ENCODE measurements around the gene SCAPER.
"Not testable (repeated sequence)": the region's sequence is repeated elsewhere in the genome, so short reads cannot be mapped to it uniquely, and the experiment has no call there.

The SCAPER gene

GRCh38 chr15:76823303-76823702 is 81.8 kb downstream of the SCAPER start:
- H3K9ac ChIP-seq (ENCODE audit: low read length), result no peak overlapping the region
- H3K36me3 ChIP-seq (ENCODE audit: control insufficient read depth, insufficient read depth, low read length), result no peaks in the 10 kb centered on the region
- no peak overlapping the region for H2BK120ac ChIP-seq (ENCODE audit: low read depth, low read length)
- H3K18ac ChIP-seq (ENCODE audit: low read length), result no peak overlapping the region
- H3K27me3 ChIP-seq (ENCODE audit: insufficient read depth, low read length, poor library complexity), result no peaks in the 10 kb centered on the region
- H2BK15ac ChIP-seq (replicated peaks; ENCODE audit: low read depth), result no peak overlapping the region
- no peak overlapping the region for H3K27ac ChIP-seq (ENCODE audit: low read depth, low read length)
- H3K4ac ChIP-seq (ENCODE audit: low read depth, low read length), result no peak overlapping the region
- no peak overlapping the region for H3K23ac ChIP-seq (ENCODE audit: low read length)
- no peak overlapping the region for H2BK5ac ChIP-seq (ENCODE audit: low read length)
- no peaks in the 10 kb centered on the region for H3K79me1 ChIP-seq (ENCODE audit: low read length)
- H3K4me3 ChIP-seq (ENCODE audit: low read length), result no peak overlapping the region
- WGBS (ENCODE audit: extremely low coverage, insufficient coverage, low lambda C conversion rate), result no CpG with 5 or more reads among the region's 2 CpGs
- H3K56ac ChIP-seq (ENCODE audit: low read length), result no peak overlapping the region
- no peak overlapping the region for H4K5ac ChIP-seq (ENCODE audit: low read length)
- H2AK5ac ChIP-seq (ENCODE audit: low read length), result no peak overlapping the region
- no peaks in the 10 kb centered on the region for H3K79me2 ChIP-seq (ENCODE audit: control insufficient read depth, insufficient read depth, low read length)
- H3K4me2 ChIP-seq (ENCODE audit: low read length), result no peak overlapping the region
- H3K4me1 ChIP-seq (ENCODE audit: control insufficient read depth, low read depth, low read length), result no peaks in the 10 kb centered on the region
- H4K8ac ChIP-seq (ENCODE audit: low read depth, low read length), result no peak overlapping the region
- DNase-seq, result no peak

- not testable (repeated sequence) for H3K4me2 ChIP-seq (ENCODE audit: low read length); H2BK15ac ChIP-seq (replicated peaks; ENCODE audit: low read depth)
- WGBS (ENCODE audit: extremely low coverage, insufficient coverage, low lambda C conversion rate), result no CpG with 5 or more reads among the region's 9 CpGs
Observed at GRCh38 chr15:76818926-76819325, 86.2 kb downstream of the SCAPER start.

GRCh38 chr15:76815421-76815820 is 89.7 kb downstream of the SCAPER start:
- Histone ChIP-seq H3K4me2 (ENCODE audit: low read length) (no peak overlapping the region), H3K79me2 (ENCODE audit: control insufficient read depth, insufficient read depth, low read length) (no peaks in the 10 kb centered on the region), H3K56ac (ENCODE audit: low read length) (no peak overlapping the region), H3K4ac (ENCODE audit: low read depth, low read length) (no peak overlapping the region), H3K36me3 (ENCODE audit: control insufficient read depth, insufficient read depth, low read length) (no peaks in the 10 kb centered on the region), H2BK15ac (replicated peaks; ENCODE audit: low read depth) (no peak overlapping the region), H3K79me1 (ENCODE audit: low read length) (no peaks in the 10 kb centered on the region), H3K18ac (ENCODE audit: low read length) (no peak overlapping the region), H2AK5ac (ENCODE audit: low read length) (no peak overlapping the region), H3K27me3 (ENCODE audit: insufficient read depth, low read length, poor library complexity) (no peaks in the 10 kb centered on the region), H3K4me3 (ENCODE audit: low read length) (no peak overlapping the region), H2BK120ac (ENCODE audit: low read depth, low read length) (no peak overlapping the region), H2BK5ac (ENCODE audit: low read length) (no peak overlapping the region), H3K23ac (ENCODE audit: low read length) (no peak overlapping the region), H3K27ac (ENCODE audit: low read depth, low read length) (no peak overlapping the region), H3K9ac (ENCODE audit: low read length) (no peak overlapping the region), H3K4me1 (ENCODE audit: control insufficient read depth, low read depth, low read length) (no peaks in the 10 kb centered on the region), H4K5ac (ENCODE audit: low read length) (no peak overlapping the region), H4K8ac (ENCODE audit: low read depth, low read length) (no peak overlapping the region)
- no peak for DNase-seq
- WGBS (ENCODE audit: extremely low coverage, insufficient coverage, low lambda C conversion rate), result no CpG with 5 or more reads among the region's 5 CpGs

More at GRCh38 chr15:76818926-76819325, 86.2 kb downstream of the SCAPER start:
- H2BK120ac ChIP-seq (ENCODE audit: low read depth, low read length); H3K23ac ChIP-seq (ENCODE audit: low read length); H4K8ac ChIP-seq (ENCODE audit: low read depth, low read length); H3K4me3 ChIP-seq (ENCODE audit: low read length); H3K9ac ChIP-seq (ENCODE audit: low read length); H2BK5ac ChIP-seq (ENCODE audit: low read length); H2AK5ac ChIP-seq (ENCODE audit: low read length); H3K27me3 ChIP-seq (ENCODE audit: insufficient read depth, low read length, poor library complexity); H3K4ac ChIP-seq (ENCODE audit: low read depth, low read length); H3K4me1 ChIP-seq (ENCODE audit: control insufficient read depth, low read depth, low read length); DNase-seq; H3K36me3 ChIP-seq (ENCODE audit: control insufficient read depth, insufficient read depth, low read length); H3K18ac ChIP-seq (ENCODE audit: low read length); H4K5ac ChIP-seq (ENCODE audit: low read length); H3K79me2 ChIP-seq (ENCODE audit: control insufficient read depth, insufficient read depth, low read length); H3K79me1 ChIP-seq (ENCODE audit: low read length); H3K27ac ChIP-seq (ENCODE audit: low read depth, low read length); H3K56ac ChIP-seq (ENCODE audit: low read length): not testable (repeated sequence)

GRCh38 chr15:76812381-76812780 is 92.8 kb downstream of the SCAPER start:
- no peak overlapping the region for H4K5ac ChIP-seq (ENCODE audit: low read length)
- no peaks in the 10 kb centered on the region for H3K79me2 ChIP-seq (ENCODE audit: control insufficient read depth, insufficient read depth, low read length)
- H3K18ac ChIP-seq (ENCODE audit: low read length), result no peak overlapping the region
- no peak overlapping the region for H3K4me2 ChIP-seq (ENCODE audit: low read length)
- no peak overlapping the region for H2BK5ac ChIP-seq (ENCODE audit: low read length)
- DNase-seq, result no peak
- H3K4me1 ChIP-seq (ENCODE audit: control insufficient read depth, low read depth, low read length), result no peaks in the 10 kb centered on the region
- no peak overlapping the region for H3K9ac ChIP-seq (ENCODE audit: low read length)
- H3K23ac ChIP-seq (ENCODE audit: low read length), result no peak overlapping the region
- no peak overlapping the region for H2BK120ac ChIP-seq (ENCODE audit: low read depth, low read length)
- H2AK5ac ChIP-seq (ENCODE audit: low read length), result no peak overlapping the region
- H3K79me1 ChIP-seq (ENCODE audit: low read length), result no peaks in the 10 kb centered on the region
- H3K27ac ChIP-seq (ENCODE audit: low read depth, low read length), result no peak overlapping the region
- no peaks in the 10 kb centered on the region for H3K27me3 ChIP-seq (ENCODE audit: insufficient read depth, low read length, poor library complexity)
- no peaks in the 10 kb centered on the region for H3K36me3 ChIP-seq (ENCODE audit: control insufficient read depth, insufficient read depth, low read length)
- no peak overlapping the region for H3K56ac ChIP-seq (ENCODE audit: low read length)
- no peak overlapping the region for H3K4ac ChIP-seq (ENCODE audit: low read depth, low read length)
- H4K8ac ChIP-seq (ENCODE audit: low read depth, low read length), result no peak overlapping the region
- WGBS (ENCODE audit: extremely low coverage, insufficient coverage, low lambda C conversion rate), result no CpG with 5 or more reads among the region's 4 CpGs
- H3K4me3 ChIP-seq (ENCODE audit: low read length), result no peak overlapping the region
- no peak overlapping the region for H2BK15ac ChIP-seq (replicated peaks; ENCODE audit: low read depth)

- H3K27me3 ChIP-seq (ENCODE audit: insufficient read depth, low read length, poor library complexity), result no peaks in the 10 kb centered on the region
- no peak for DNase-seq
- no peaks in the 10 kb centered on the region for H3K79me1 ChIP-seq (ENCODE audit: low read length)
- no peak overlapping the region for H3K27ac ChIP-seq (ENCODE audit: low read depth, low read length)
- H4K8ac ChIP-seq (ENCODE audit: low read depth, low read length), result no peak overlapping the region
- H3K9ac ChIP-seq (ENCODE audit: low read length), result no peak overlapping the region
- no peak overlapping the region for H3K4me2 ChIP-seq (ENCODE audit: low read length)
- no peak overlapping the region for H2BK5ac ChIP-seq (ENCODE audit: low read length)
- no peak overlapping the region for H3K18ac ChIP-seq (ENCODE audit: low read length)
- no peak overlapping the region for H3K23ac ChIP-seq (ENCODE audit: low read length)
- no peak overlapping the region for H2BK120ac ChIP-seq (ENCODE audit: low read depth, low read length)
- H3K56ac ChIP-seq (ENCODE audit: low read length), result no peak overlapping the region
- H2AK5ac ChIP-seq (ENCODE audit: low read length), result no peak overlapping the region
- no peak overlapping the region for H3K4ac ChIP-seq (ENCODE audit: low read depth, low read length)
- H4K5ac ChIP-seq (ENCODE audit: low read length), result no peak overlapping the region
- no CpG with 5 or more reads among the region's 3 CpGs for WGBS (ENCODE audit: extremely low coverage, insufficient coverage, low lambda C conversion rate)
- H3K79me2 ChIP-seq (ENCODE audit: control insufficient read depth, insufficient read depth, low read length), result no peaks in the 10 kb centered on the region
- no peaks in the 10 kb centered on the region for H3K4me1 ChIP-seq (ENCODE audit: control insufficient read depth, low read depth, low read length)
- no peak overlapping the region for H2BK15ac ChIP-seq (replicated peaks; ENCODE audit: low read depth)
- no peaks in the 10 kb centered on the region for H3K36me3 ChIP-seq (ENCODE audit: control insufficient read depth, insufficient read depth, low read length)
- H3K4me3 ChIP-seq (ENCODE audit: low read length), result no peak overlapping the region
Observed at GRCh38 chr15:76809412-76810103, 95.6 kb downstream of the SCAPER start.

GRCh38 chr15:76803049-76803571 is 102.0 kb downstream of the SCAPER start:
- no peaks in the 10 kb centered on the region for H3K27me3 ChIP-seq (ENCODE audit: insufficient read depth, low read length, poor library complexity)
- no peak overlapping the region for H2BK120ac ChIP-seq (ENCODE audit: low read depth, low read length)
- DNase-seq, result peak; percentile 59
- H3K79me2 ChIP-seq (ENCODE audit: control insufficient read depth, insufficient read depth, low read length), result no peaks in the 10 kb centered on the region
- no peak overlapping the region for H3K18ac ChIP-seq (ENCODE audit: low read length)
- no peak overlapping the region for H3K4me2 ChIP-seq (ENCODE audit: low read length)
- H3K4me3 ChIP-seq (ENCODE audit: low read length), result no peak overlapping the region
- no peaks in the 10 kb centered on the region for H3K79me1 ChIP-seq (ENCODE audit: low read length)
- WGBS (ENCODE audit: extremely low coverage, insufficient coverage, low lambda C conversion rate), result no CpG with 5 or more reads among the region's 1 CpG
- no peaks in the 10 kb centered on the region for H3K36me3 ChIP-seq (ENCODE audit: control insufficient read depth, insufficient read depth, low read length)
- H3K4me1 ChIP-seq (ENCODE audit: control insufficient read depth, low read depth, low read length), result peaks cover 3% of the 10 kb centered on the region
- no peak overlapping the region for H2BK5ac ChIP-seq (ENCODE audit: low read length)
- H2AK5ac ChIP-seq (ENCODE audit: low read length), result no peak overlapping the region
- no peak overlapping the region for H3K9ac ChIP-seq (ENCODE audit: low read length)
- no peak overlapping the region for H4K8ac ChIP-seq (ENCODE audit: low read depth, low read length)
- no peak overlapping the region for H4K5ac ChIP-seq (ENCODE audit: low read length)
- H3K23ac ChIP-seq (ENCODE audit: low read length), result no peak overlapping the region
- no peak overlapping the region for H3K27ac ChIP-seq (ENCODE audit: low read depth, low read length)
- no peak overlapping the region for H2BK15ac ChIP-seq (replicated peaks; ENCODE audit: low read depth)
- no peak overlapping the region for H3K4ac ChIP-seq (ENCODE audit: low read depth, low read length)
- H3K56ac ChIP-seq (ENCODE audit: low read length), result no peak overlapping the region

Measured in mesendoderm (in vitro differentiated cells).